ENCODE data around the gene AGPAT4. TPM values are rescaled to one million over a fixed set of nuclear protein-coding genes. Genes with fewer than 3 reads are reported as not detected.

The AGPAT4 gene
- total and polyA plus RNA-seq, 2 donors (not counting 1 experiment from before 2014, with no cell fraction given): 4.4 to 6.1 TPM

DNA sequence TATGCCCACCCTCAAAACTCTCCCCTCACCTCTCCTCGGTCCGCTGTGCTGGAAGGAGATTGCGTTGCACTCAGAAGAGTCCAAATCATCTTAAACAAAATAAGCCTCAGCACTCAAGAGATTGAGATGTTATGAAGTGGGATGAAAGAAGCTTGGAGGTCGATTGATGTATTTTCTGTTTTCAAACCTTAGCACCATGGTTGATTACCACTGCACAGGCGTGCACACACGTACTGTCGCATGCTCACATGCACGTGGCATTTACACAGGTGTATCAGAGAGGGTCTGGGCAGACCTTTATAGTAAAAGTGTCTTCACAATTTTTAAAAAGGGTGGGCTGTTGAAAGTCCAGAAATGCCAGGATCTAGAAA lies 612 bp upstream of the AGPAT4 start:
- Histone ChIP-seq H3K27ac (ENCODE audit: low read length in 2 of 2) (peak overlapping the region in 1 of 2 donors; percentile 74), H3K4me3 (ENCODE audit: control extremely low read depth in 1 of 5, extremely low read depth in 1 of 5, insufficient read depth in 1 of 5, low read depth in 2 of 5, low read length in 4 of 5) (peak overlapping the region; percentile 48 to 91 (median 73)), H2AFZ (ENCODE audit: insufficient read depth, low read depth, low read length, poor library complexity, severe bottlenecking) (peak overlapping the region; percentile 81), H3K36me3 (replicated peaks in 1 of 2; ENCODE audit: control extremely low read depth in 1 of 2, control insufficient read depth in 1 of 2, extremely low read depth in 1 of 2, insufficient read depth in 2 of 2, low read length in 1 of 2) (no peaks in the 10 kb centered on the region), H4K20me1 (ENCODE audit: control insufficient read depth, insufficient read depth, low read length, poor library complexity, severe bottlenecking) (no peaks in the 10 kb centered on the region), H3K9me3 (ENCODE audit: control extremely low read depth in 1 of 3, control insufficient read depth in 2 of 3, insufficient read depth in 1 of 3, low read length in 2 of 3) (peaks cover 0 to under 1% (median 0%) of the 10 kb centered on the region in 3 donors), H3K4me2 (replicated peaks; ENCODE audit: low read depth, low read length, poor library complexity, severe bottlenecking) (peak overlapping the region; percentile 71), H3K4me1 (ENCODE audit: control insufficient read depth in 2 of 2, insufficient read depth in 2 of 2, low read length in 2 of 2) (peaks cover 6 to 15% of the 10 kb centered on the region in 2 donors), H3K27me3 (replicated peaks in 1 of 4; ENCODE audit: control extremely low read depth in 1 of 4, control insufficient read depth in 3 of 4, insufficient read depth in 4 of 4, low read length in 3 of 4) (peaks cover 0 to 5% (median 0%) of the 10 kb centered on the region in 4 experiments), H3K9ac (ENCODE audit: low read length) (peak overlapping the region; percentile 75), H3K79me2 (ENCODE audit: control insufficient read depth, insufficient read depth, low read length) (peaks cover 6% of the 10 kb centered on the region)
- TF ChIP-seq EZH2 (IDR thresholded peaks at IDR 0.05; ENCODE audit: borderline replicate concordance, insufficient read depth, low read depth, low read length, poor library complexity, severe bottlenecking) (no peak), CTCF (IDR thresholded peaks at IDR 0.05) (no peak)
- H3K27me3 Mint-ChIP-seq: peaks cover 19% of the 10 kb centered on the region
- POLR2A ChIA-PET: no interaction called here
- H3K4me3 Mint-ChIP-seq: peak overlapping the region; percentile 90
- ATAC-seq (ENCODE audit: low read depth) (no peak), DNase-seq (no peak)
- H3K27ac Mint-ChIP-seq: no peak overlapping the region
- CTCF ChIA-PET: no interaction called here
- intact Hi-C loops (cut with micrococcal nuclease): loop anchor here (2.0 to 5.0 kb wide), 3 partner anchors 102 to 342 kb away; partner anchors contain the start of gene MAP3K4
- H3K9me3 Mint-ChIP-seq (ENCODE audit: insufficient read depth): no peaks in the 10 kb centered on the region
- no CpG with 5 or more reads among the region's 8 CpGs for WGBS (ENCODE audit: insufficient coverage)
- peaks cover 18% of the 10 kb centered on the region for H3K4me1 Mint-ChIP-seq

GRCh38 chr6:161273274-161273751 lies 548 bp downstream of the AGPAT4 start:
- Mint-ChIP-seq H3K4me1 (peaks cover 18% of the 10 kb centered on the region), H3K9me3 (ENCODE audit: insufficient read depth) (no peaks in the 10 kb centered on the region), H3K4me3 (peak overlapping the region; percentile 90), H3K27ac (peak overlapping the region; percentile 74), H3K27me3 (peaks cover 18% of the 10 kb centered on the region)
- intact Hi-C loops (cut with micrococcal nuclease): loop anchor here (5.0 kb wide), 2 partner anchors 101 to 341 kb away; no protein-coding TSS in a partner anchor
- Histone ChIP-seq H4K20me1 (ENCODE audit: control insufficient read depth, insufficient read depth, low read length, poor library complexity, severe bottlenecking) (no peaks in the 10 kb centered on the region), H3K4me1 (ENCODE audit: control insufficient read depth in 2 of 2, insufficient read depth in 2 of 2, low read length in 2 of 2) (peaks cover 6 to 15% of the 10 kb centered on the region in 2 donors), H3K9ac (ENCODE audit: low read length) (peak overlapping the region; percentile 75), H3K4me2 (replicated peaks; ENCODE audit: low read depth, low read length, poor library complexity, severe bottlenecking) (peak overlapping the region; percentile 71), H2AFZ (ENCODE audit: insufficient read depth, low read depth, low read length, poor library complexity, severe bottlenecking) (peak overlapping the region; percentile 81), H3K27ac (ENCODE audit: low read length in 2 of 2) (peak overlapping the region in 1 of 2 donors; percentile 74), H3K4me3 (ENCODE audit: control extremely low read depth in 1 of 5, extremely low read depth in 1 of 5, insufficient read depth in 1 of 5, low read depth in 2 of 5, low read length in 4 of 5) (peak overlapping the region; percentile 48 to 75 (median 68)), H3K79me2 (ENCODE audit: control insufficient read depth, insufficient read depth, low read length) (peaks cover 6% of the 10 kb centered on the region), H3K36me3 (replicated peaks in 1 of 2; ENCODE audit: control extremely low read depth in 1 of 2, control insufficient read depth in 1 of 2, extremely low read depth in 1 of 2, insufficient read depth in 2 of 2, low read length in 1 of 2) (no peaks in the 10 kb centered on the region), H3K9me3 (ENCODE audit: control extremely low read depth in 1 of 3, control insufficient read depth in 2 of 3, insufficient read depth in 1 of 3, low read length in 2 of 3) (peaks cover 0 to 3% (median 0%) of the 10 kb centered on the region in 3 donors), H3K27me3 (replicated peaks in 1 of 4; ENCODE audit: control extremely low read depth in 1 of 4, control insufficient read depth in 3 of 4, insufficient read depth in 4 of 4, low read length in 3 of 4) (peaks cover 0 to 5% (median 0%) of the 10 kb centered on the region in 4 experiments)
- POLR2A ChIA-PET: no interaction called here
- CTCF ChIA-PET: interaction anchor here (0.7 to 1.1 kb wide), 3 partner anchors 16 to 212 kb away, joined by 3 read pairs; no protein-coding TSS in a partner anchor
- TF ChIP-seq CTCF (IDR thresholded peaks at IDR 0.05): no peak
- no peak for TF ChIP-seq EZH2 (IDR thresholded peaks at IDR 0.05; ENCODE audit: borderline replicate concordance, insufficient read depth, low read depth, low read length, poor library complexity, severe bottlenecking)
- no CpG with 5 or more reads among the region's 11 CpGs for WGBS (ENCODE audit: insufficient coverage)
- DNase-seq (peak; percentile 76), ATAC-seq (ENCODE audit: low read depth) (peak; percentile 22)

All from B cell (primary cell).